ENCODE results near the gene ATP23. TPM values are rescaled to one million over a fixed set of nuclear protein-coding genes. Genes with fewer than 3 reads are reported as not detected.

The ATP23 gene
- 8.4 and 11.2 TPM in 2 replicates for total RNA-seq

- intact Hi-C loops (cut with micrococcal nuclease), result loop anchor here (1.0 to 10.0 kb wide), 7 partner anchors 94 to 1655 kb away; partner anchors contain the start of genes EEF1AKMT3, MBD6, METTL1 and NAB2
These were observed at the start of gene ATP23 for GRCh38 chr12:57941165-57941894. Gene ATP23 (plus strand): TSS chr12:57941567. CDS start chr12:57941702, 135 bp downstream.

GRCh38 chr12:57892232-57892972 is 49.0 kb upstream of the ATP23 start:
- intact Hi-C loops (cut with micrococcal nuclease), result no loop called here

GRCh38 chr12:57893431-57894353 is 47.7 kb upstream of the ATP23 start:
- intact Hi-C loops (cut with micrococcal nuclease), result no loop called here

GRCh38 chr12:57894399-57895292 is 46.7 kb upstream of the ATP23 start:
- intact Hi-C loops (cut with micrococcal nuclease), result no loop called here

- intact Hi-C loops (cut with micrococcal nuclease), result no loop called here
These were observed 45.8 kb upstream of the ATP23 start for GRCh38 chr12:57895389-57896114.

- intact Hi-C loops (cut with micrococcal nuclease), result no loop called here
These were observed 45.3 kb upstream of the ATP23 start for GRCh38 chr12:57896115-57896433.

- intact Hi-C loops (cut with micrococcal nuclease), result no loop called here
These were observed 44.7 kb upstream of the ATP23 start for GRCh38 chr12:57896434-57897201.

- intact Hi-C loops (cut with micrococcal nuclease), result no loop called here
These were observed 43.9 kb upstream of the ATP23 start for GRCh38 chr12:57897286-57897974.

- intact Hi-C loops (cut with micrococcal nuclease), result loop anchor here (2.0 kb wide), 1 partner anchor 206 kb away; no protein-coding TSS in a partner anchor
These were observed 42.9 kb upstream of the ATP23 start for GRCh38 chr12:57898308-57898970.

GRCh38 chr12:57899010-57899662 is 42.2 kb upstream of the ATP23 start:
- intact Hi-C loops (cut with micrococcal nuclease), result loop anchor here (1.0 to 2.0 kb wide), 5 partner anchors 34 to 206 kb away; partner anchors contain the start of gene TSFM

- intact Hi-C loops (cut with micrococcal nuclease), result no loop called here
These were observed 38.8 kb upstream of the ATP23 start for GRCh38 chr12:57902478-57902969.

- intact Hi-C loops (cut with micrococcal nuclease), result no loop called here
These were observed 36.9 kb upstream of the ATP23 start for GRCh38 chr12:57904426-57904825.

GRCh38 chr12:57904848-57905811 is 36.2 kb upstream of the ATP23 start:
- intact Hi-C loops (cut with micrococcal nuclease), result loop anchor here (1.0 kb wide), 7 partner anchors 58 to 322 kb away; partner anchors contain the start of genes EEF1AKMT3, METTL1 and TSFM

- intact Hi-C loops (cut with micrococcal nuclease), result loop anchor here (1.0 kb wide), 7 partner anchors 59 to 323 kb away; partner anchors contain the start of genes EEF1AKMT3, METTL1 and TSFM
These were observed 35.4 kb upstream of the ATP23 start for GRCh38 chr12:57905812-57906475.

- intact Hi-C loops (cut with micrococcal nuclease), result no loop called here
These were observed 34.5 kb upstream of the ATP23 start for GRCh38 chr12:57906821-57907220.

All from T-helper 1 cell treated with Interleukin-12 subunit alpha and Interleukin-12 subunit beta and Interleukin-4 antibody, amounts not matched to agents 30 ng/mL and 1 ng/mL, for 36 hours (primary cell).